Testis (tissue), 2 donors: ENCODE results near the gene PLAAT5.

Source experiments
- POLR2A ChIP-seq: fragments of 450-650 bp; IDR thresholded peaks from one replicate; pipeline ENCODE4 v1.6.1; 2017; ENCODE audit warnings: antibody characterized with exemption, mild to moderate bottlenecking, moderate library complexity
- TF ChIP-seq, protein P1 (sequence below), 3 experiments: fragments of 450-650 bp in 2 of 3; fragments of 200-600 bp in 1 of 3; sonication (generic) in 1 of 3; IDR thresholded peaks; one replicate each; pipeline ENCODE4 v1.5.1; 2016 to 2019; ENCODE audit warnings: antibody characterized with exemption in 3 of 3, mild to moderate bottlenecking in 2 of 3, moderate library complexity in 1 of 3

DNA sequence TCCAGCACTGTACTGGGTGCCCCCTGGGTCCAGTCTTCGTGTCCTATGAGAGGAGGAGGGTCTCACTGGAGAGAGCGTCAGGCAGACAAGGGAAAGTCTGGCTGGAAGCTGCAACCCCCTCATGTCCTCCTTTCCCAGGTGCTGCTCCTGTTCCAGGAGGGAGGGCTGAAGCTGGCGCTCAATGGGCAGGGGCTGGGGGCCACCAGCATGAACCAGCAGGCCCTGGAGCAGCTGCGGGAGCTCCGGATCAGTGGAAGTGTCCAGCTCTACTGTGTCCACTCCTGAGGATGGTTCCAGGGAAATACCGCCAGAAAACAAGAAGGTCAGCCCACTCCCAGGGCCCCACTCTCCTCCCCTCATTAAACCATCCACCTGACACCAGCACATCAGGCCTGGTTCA, 25.1 kb upstream of the PLAAT5 start:
- TF ChIP-seq, protein P1, sequence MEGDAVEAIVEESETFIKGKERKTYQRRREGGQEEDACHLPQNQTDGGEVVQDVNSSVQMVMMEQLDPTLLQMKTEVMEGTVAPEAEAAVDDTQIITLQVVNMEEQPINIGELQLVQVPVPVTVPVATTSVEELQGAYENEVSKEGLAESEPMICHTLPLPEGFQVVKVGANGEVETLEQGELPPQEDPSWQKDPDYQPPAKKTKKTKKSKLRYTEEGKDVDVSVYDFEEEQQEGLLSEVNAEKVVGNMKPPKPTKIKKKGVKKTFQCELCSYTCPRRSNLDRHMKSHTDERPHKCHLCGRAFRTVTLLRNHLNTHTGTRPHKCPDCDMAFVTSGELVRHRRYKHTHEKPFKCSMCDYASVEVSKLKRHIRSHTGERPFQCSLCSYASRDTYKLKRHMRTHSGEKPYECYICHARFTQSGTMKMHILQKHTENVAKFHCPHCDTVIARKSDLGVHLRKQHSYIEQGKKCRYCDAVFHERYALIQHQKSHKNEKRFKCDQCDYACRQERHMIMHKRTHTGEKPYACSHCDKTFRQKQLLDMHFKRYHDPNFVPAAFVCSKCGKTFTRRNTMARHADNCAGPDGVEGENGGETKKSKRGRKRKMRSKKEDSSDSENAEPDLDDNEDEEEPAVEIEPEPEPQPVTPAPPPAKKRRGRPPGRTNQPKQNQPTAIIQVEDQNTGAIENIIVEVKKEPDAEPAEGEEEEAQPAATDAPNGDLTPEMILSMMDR (IDR thresholded peaks at IDR 0.05) = no peak
- no peak for TF ChIP-seq POLR2A
